ENCODE data around the gene CEP350.
"Not testable (repeated sequence)": the region's sequence is repeated elsewhere in the genome, so short reads cannot be mapped to it uniquely, and the experiment has no call there.

The CEP350 gene

DNA sequence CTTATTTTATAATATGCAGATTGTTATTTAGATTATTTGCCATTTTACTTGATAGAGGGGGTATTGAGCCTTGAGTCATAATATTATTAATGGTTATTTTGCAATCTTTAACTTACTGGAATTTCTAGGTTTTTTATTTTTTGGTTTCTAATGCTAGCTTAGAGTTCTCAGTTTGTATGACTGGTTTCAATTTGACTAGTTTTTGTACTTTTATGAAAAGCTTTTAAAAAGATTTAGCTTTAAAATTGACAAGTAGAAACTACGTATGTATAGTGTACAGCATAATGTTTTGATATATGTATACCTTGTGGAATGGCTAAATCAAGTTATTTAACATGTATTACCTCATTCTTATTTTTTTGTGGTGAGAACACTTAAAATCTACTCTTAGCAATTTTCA is 41.5 kb downstream of the CEP350 start:
- no peak for FAIRE-seq

DNA sequence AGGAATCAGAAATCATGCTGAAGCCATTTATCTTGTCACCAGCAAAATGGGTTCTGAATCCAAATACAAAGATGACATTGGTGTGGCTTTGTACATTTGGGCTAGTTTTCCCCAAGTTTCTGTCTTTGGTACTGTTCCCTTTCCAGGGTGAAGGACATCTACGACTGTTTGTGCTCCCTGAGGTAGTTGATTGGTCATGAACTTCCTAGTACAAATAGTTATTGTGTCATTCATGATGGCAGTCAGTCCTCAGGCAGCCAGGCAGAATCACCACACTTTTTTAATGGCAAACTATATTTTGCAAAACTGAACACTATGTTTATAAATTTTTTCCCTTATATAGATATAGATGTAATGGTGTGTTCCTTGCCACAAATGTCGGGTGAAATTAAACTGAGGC is 46.0 kb downstream of the CEP350 start:
- no peak for FAIRE-seq

DNA sequence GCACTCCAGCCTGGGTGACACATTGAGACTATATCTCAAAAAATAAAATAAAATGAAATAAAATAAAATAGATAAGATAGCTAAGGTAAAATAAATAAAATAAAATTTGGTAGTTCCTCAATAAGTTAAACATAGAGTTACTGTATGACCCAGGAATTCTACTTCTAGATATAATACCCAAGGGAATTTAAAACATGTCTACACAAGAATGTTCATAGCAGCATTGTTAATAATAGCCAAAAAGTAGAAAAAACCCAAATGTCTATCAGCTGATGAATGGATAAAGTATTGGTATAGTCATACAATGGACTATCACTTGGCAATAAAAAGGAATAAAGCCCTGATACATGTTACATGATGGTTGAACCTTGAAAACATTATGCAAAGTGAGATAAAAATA is 47.8 kb downstream of the CEP350 start:
- FAIRE-seq = no peak

DNA sequence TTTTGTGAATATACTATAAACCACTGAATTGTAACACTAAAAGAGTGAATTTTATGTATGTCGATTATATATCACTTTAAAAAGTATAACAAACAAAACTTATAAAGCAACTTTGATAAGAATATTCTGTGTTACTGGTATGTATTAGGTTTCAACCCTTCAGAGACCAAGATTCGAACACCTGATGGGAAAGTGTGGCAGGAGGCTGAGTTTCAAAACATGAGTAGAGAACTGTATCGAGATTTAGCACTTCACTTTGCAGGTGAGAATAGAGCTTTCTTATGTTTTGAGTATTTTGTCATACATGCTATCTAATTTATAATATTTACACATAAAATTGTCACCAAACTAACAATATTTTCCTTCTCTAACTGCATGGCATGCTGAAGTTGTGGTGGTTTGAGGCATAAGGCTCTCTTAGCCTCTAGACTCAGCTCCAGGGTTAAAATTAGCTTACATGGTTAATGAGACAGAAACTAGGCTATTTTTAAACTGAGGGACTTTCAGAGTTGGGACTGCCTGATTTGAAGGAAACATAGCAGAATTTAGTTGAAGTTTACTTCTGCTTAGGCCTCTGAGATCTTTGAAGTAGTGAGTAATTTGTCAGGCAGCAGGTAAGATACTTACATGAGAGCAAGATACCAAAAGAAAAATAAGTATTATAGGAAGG is 48.6 kb downstream of the CEP350 start:
- FAIRE-seq = no peak

DNA sequence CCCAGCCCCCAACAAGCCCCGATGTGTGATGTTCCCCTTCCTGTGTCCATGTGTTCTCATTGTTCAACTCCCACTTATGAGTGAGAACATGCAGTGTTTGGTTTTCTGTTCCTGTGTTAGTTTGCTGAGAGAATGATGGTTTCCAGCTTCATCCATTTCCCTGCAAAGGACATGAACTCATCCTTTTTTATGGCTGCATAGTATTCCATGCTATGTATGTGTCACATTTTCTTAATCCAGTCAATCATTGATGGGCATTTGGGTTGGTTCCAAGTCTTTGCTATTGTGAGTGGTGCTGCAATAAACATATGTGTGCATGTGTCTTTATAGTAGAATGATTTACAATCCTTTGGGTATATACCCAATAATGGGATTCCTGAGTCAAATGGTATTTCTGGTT is 52.2 kb downstream of the CEP350 start:
- FAIRE-seq = not testable (repeated sequence)

DNA sequence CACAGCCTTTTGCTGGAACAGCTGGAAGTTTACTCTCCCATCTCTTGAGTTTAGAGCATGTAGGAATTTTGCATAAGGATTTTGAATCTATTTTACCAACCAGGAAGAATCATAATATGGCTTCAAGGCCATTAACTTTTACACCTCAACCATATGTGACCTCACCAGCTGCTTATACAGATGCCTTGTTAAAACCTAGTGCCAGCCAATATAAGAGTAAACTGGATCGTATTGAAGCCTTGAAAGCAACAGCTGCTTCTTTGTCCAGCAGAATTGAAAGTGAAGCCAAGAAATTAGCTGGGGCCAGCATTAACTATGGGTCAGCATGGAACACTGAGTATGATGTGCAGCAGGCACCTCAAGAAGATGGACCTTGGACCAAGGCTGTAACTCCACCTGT is 65.4 kb downstream of the CEP350 start:
- FAIRE-seq = no peak

DNA sequence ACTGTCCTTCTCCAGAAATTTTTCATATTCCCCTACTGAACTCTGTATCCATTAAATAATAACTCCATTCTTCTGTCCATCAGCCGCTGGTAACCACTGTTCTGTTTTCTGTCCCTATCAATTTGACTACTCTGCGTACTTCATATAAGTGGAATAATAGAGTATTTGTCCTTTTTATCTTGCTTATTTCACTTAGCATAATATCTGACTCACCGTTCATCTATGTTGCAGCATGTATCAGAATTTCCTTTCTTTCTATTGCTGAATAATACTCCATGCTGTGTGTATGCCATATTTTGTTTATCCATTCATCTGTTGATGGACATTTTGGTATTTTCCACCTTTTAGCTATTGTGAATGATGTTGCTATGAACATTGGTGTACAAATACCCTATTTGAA is 71.9 kb downstream of the CEP350 start:
- FAIRE-seq = no peak

DNA sequence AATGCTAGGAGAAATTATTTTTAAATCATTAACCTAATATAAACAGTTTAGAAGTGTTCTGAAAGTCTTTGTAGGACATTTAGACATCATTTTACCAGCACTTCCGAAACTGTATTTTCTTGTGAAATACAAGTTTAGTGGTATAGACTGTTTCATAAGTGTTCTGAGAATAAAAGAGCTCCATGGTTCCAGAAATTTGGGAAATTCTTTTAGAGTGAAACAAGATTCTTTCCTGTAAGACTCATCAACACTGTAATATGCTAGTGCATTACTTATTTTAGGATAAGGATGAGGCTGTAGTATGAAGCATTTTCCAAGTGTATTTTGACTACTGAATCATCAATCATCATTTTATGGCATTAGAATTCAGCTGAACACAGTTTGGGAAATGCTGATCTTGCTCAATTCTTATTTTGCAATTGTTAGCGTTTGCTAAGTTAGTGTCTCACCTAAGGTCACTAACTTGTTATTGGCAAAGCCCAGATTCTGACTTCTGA is 73.4 kb downstream of the CEP350 start:
- no peak for FAIRE-seq

DNA sequence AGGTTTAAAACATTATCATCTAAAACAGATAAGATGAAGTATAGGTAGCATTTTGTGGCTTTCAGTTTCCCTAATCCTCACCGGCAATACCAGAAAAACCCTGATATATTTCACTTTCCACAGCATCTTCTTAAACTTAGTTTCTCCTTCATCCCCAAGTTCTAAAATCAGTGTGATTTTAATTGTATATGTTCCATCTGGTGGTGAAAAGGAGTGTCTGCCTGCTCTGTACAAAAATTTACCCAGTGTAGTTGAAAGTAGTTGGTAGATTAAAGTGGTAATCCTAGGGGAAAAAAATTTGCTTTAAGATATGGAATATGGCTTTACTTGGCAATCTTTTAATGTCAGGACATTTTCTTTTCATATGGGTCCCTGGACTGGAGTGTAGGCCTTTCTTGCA is 74.3 kb downstream of the CEP350 start:
- FAIRE-seq = no peak

DNA sequence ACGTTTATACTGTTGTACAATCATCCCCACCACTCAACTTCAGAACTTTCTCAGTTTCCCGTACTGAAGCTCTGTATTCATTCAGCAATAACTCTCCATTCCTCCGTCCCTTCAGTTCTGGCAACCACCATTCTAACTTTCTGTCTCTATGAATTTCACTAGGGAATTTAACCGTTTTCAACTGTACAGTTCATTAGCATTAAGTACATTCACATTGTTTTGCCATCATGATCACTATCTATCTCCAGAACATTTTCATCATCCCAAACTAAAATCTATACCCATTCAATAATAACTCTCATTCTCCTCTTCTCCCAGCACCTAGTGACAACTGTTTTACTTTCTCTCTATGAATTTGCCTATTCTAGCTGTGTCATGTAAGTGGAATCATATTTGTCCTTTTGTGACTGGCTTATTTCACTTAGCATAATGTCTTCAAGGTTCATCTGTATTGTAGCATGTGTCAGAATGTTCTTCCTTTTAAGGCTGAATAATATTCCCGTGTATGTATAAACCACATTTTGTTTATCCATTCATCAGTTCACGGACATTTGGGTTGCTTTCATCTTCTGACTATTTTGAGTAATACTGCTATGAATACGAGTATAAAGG is 75.0 kb downstream of the CEP350 start:
- FAIRE-seq = no peak

DNA sequence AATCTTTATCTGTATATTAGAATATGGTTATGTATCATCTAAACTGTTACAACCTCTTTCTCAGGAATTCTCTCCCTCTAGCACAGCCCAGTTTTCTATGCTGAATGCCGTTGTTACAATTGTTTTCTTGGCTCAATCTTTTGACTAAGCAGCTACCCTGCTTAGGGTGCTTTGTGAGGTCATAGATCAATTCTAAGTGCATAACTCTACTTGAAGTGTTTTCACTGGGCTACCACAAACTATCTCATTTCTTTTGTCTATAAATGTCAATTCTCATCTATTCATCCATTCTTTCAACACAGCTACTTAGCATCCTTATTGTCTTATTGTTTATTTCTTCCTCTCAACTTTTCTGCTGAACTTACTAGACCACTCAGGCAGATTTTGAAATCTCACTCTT is 77.1 kb downstream of the CEP350 start:
- FAIRE-seq = no peak

DNA sequence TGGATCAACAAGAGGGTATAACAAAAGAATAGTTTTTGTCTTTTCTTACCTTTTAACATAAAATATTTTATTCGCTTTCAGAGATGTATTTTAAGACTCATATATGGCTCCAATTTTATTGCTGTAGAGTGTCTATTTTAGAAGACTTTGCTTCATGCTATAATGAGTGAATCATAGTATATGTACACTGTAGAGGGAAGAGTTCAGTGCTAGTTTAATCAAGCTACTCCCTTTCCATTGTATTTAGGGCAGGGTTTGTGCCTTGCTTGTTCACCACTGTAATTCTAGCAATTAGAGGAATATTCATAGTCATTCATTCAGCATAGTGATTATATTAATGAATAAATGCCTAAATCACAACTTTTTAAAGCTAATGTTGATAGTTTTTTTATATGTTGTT is 78.8 kb downstream of the CEP350 start:
- FAIRE-seq = no peak

DNA sequence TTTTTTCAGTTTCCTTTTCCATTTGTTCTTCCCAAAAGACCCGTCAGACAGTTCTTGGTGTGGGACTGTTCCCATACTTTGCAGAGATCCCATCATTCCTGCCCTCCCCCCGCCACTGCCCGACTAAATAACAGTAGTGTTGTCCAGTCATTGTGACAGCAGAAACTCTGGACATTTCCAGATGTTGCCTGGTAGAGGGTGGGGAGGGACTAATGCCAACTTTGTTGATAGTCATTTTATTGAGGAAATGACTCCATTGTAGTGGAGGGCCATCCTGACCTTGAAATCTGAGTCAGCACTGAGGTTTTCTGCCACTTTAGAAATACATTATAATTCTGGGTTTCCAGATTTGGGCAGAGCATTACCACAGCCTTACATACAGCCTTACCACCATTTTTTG is 85.4 kb downstream of the CEP350 start:
- no peak for FAIRE-seq

DNA sequence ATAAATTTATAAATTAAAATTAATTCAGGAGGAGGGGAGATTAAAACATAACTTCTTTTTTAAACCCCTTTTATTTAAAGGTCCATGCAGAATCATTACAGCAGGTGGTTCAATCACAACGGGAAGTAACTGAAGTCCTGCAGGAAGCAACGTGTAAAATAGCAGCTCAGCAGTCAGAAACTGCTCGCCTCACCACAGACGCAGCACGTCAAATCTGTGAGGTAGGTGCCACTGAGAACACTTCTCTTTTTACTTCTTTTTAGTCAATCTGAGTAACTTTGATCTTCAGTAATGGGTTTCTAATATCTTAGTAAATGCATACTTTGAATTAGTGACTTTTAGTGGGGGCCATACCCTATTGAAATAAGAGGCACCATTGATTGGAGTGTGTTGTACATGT is 87.0 kb downstream of the CEP350 start:
- FAIRE-seq = no peak

DNA sequence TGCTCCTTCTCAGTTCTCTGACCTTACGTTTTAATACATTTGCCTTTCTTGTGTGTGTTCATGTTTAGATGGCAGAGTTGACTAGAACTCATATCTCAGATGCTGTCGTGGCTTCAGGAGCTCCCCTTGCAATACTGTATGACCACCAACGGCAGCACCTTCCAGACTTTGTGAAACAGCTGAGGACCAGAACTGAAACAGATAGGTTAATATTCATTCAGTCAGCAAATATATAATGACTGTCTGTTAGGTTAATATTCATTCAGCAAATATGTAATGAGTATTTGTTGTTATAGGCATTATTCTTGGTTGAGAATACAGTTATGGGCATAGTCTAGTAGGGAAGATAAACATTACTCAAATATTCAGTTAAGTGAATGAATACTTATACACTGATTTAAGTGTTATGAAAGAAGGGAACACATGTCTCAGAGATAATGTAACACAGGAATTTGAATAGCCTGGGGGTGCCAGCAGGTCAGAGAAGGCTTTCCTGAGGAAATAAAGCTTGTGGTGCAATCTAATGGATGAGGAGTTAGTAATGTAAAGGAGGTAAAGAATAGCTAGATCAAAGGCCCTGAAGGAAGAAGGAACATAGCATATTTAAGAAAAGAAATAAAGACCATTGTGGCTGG is 88.5 kb downstream of the CEP350 start:
- FAIRE-seq = no peak

DNA sequence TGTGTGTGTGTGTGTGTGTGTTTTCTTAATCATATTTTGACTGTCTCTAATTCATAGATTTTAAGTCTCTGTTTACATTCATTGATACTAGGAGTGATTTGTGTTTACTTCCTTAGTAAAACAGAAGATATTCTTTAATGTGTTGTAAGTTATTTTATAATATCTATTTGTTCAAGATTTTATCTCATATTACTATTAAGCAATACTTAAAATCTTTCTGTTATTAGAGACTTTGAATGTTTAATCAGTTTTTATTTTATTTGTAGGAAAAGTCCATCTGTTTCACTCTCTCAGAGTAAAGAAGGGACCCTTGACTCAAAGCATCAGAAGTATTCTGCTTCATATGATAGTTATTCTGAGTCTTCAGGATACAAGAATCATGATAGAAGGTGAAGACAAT is 89.2 kb downstream of the CEP350 start:
- FAIRE-seq = no peak

DNA sequence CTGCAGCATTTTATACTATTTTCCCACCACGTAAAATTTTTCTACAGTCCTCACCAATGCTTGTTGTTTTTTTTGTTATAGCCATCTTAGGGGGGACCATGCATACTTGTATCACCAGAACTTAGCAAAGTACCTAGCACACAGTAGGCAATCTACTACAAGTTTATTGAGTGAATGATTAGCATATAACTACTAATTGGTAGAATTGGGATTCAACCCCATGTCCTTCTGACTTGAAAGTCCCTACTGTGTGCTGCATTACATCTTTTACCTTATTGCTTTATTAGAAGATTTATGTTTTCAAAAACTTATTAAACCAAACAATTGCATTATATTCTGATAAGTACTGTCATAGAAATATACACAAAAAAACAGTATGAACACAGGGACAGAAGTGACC is 92.1 kb downstream of the CEP350 start:
- FAIRE-seq = no peak

DNA sequence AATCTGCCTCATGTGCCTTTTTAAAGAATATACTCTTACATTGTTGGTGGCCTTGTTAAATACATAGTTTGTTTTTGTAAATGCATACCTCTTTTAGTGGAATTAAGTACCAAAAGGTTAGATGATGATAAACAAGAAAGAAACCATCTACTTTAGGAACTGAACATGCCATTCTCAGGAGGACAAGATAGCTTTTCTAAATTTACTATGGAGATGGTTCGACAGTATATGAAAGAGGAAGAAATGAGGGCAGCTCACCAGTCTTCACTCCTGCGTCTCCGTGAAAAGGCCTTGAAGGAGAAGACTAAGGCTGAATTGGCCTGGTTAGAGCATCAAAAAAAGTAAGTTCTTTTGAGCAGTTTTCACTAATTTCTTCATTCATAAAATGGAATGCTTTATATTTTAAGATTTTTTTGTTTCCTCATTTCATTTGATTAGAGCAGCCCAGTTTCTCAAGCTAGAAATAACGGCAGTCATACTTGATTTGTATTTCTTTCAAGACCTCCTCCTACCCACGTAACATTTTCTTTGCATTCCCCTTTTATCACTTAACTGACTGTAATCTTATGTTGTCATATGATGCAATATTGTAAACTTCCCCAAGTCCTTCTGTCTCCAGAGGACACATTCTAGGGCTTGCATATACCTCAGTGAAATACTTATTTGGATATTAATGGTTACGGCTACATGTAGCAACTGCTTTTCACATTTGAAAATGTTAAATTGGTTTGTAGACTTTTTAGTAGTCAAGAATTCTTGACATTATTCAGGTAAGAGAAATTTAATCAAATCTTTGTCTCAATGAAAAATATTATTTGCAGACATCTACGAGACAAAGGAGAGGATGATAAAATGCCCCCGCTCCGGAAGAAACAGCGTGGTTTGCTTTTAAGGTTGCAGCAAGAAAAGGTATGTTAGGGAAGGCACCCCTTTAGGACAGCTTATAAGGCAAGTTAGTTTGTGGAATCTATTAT is 99.3 kb downstream of the CEP350 start:
- FAIRE-seq = no peak

DNA sequence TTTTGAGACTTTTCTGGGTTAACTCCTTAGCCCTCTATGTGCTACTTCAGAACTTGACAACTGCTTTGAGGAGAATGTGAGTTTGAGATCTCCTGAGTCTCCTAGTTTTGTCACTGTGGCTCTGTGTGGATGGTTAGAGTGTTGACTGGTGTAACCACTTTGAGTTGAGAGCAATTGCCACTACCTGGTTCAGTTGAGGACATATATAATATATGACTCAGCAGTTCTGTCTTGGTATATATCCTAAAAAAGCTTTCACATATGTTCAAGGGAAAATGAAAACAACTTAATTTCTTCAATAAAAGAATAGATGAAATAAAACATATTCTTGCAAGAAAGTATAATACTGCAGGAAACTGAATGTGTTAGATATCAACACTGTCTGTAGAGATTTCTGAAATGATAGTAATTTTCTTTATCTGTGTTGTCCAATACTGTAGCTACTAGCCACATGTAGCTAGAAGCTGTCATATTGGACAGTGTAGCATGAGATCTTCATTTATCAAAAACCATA is 103.3 kb downstream of the CEP350 start:
- FAIRE-seq = peak; percentile 21

DNA sequence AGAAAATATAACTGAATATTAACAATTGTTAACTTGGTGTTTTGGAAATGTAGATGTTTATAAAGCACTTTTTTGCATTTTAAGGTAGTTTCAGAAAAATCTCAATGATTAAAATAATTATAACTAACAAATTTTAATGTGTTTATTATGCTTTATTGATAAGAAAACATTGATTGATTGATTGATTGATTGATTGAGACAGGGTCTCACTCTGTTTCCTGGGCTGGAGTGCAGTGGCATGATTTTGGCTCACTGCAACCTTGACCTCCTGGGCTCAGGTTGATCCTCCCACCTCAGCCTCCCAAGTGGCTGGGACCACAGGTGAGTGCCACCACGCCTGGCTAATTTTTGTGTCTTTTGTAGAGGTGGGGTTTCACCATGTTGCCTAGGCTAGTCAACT is 106.4 kb downstream of the CEP350 start:
- FAIRE-seq = peak; percentile 40

DNA sequence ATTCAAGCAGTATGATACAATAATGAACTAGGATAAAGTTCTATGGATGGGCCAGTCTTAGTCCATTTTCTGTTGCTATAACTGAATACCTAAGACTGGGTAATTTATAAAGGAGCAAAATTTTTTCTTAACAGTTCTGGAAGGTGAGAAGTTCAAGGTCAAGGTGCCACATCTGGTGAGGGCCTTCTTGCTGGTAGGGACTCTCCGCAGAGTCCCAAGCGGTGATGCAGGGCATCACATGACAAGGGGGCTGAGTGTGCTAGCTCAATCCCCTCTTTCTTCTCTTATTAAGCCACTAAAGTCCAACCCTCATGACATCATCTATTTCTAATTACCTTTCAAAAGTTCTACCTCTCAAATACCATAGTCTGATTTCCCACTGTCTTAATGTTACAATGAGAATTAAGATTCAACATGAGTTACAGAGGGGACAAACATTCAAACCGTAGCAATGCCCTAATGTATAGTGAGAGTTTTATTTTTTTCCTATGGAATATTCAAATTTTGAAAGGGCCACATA is 107.9 kb downstream of the CEP350 start:
- no peak for FAIRE-seq

DNA sequence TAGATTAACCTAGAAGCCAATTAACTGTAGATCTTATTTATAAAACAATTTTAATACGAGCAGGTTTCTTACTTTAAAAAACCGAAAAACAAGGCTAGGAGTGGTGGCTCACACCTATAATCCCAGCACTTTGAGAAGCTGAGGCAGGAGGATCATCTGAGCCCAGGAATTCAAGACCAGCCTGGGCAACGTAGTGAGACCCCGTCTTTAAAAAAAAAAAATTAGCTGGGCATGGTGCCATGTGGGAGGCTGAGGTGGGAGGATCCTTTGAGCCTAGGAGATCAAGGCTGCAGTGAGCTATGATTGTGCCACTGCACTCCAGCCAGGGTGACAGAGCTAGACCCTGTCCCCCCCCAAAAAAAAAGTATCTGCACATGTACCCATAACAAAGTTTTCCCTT is 110.8 kb downstream of the CEP350 start:
- no peak for FAIRE-seq

DNA sequence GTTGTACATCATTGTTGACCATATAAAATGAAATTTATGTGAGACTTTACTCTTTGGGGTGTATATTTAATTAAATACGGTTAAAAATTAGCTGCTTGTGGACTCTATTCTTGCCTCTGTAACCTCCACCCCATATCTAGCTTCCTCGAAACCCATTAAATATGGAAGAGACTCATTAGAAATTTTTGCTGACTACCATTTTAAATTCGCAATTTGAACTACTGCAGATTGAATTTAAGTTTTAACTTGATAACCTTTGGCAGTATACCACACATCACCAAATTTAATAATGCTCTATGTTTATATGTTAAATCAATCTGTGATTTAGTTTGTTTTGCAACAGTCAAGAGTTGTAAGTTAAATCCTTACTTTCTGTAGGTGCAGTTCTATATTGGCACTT is 111.5 kb downstream of the CEP350 start:
- FAIRE-seq = no peak
